ENCODE measurements around the gene TBCA. TPM values are rescaled to one million over a fixed set of nuclear protein-coding genes. Genes with fewer than 3 reads are reported as not detected.

The TBCA gene
- total RNA-seq, 2 donors from 2014 or later: 80.0 to 91.6 TPM

DNA sequence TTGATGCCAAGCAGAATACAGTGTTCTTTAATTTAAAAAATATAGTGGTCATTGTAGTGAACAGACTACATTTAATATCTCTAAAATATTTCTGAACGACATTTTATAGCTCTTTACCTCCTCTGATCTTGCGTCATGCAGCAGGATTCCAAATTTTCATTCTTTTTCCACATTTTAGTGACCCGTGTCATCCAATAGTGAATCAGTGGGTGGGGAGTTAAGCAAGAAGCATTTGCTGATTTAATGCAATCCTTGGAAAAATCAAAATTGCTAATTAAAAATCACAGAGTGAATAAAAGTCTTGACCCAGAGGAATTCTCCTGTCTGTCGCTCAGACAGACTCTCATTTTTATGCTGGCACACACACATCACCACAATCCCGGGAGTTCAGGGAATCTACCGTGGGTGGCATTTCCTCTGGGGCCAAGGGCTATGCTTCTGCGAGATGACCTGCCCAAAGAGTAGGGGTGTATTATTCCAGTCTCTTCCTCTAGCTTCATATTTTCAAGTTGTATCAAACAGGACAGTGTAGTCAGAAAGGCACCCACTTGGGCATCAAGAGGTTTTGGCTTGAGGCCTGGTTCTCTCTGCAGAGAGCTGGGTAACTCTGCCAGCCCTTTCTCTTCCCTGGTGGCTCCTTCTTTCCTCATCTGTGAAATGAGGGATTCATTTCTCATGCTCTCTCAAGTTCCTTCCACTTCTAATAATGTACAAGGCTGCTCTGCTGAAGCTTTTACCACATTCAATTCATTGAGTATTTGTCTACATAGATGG lies 112.9 kb downstream of the TBCA start:
- Mint-ChIP-seq H3K27ac (no peak overlapping the region), H3K4me1 (no peaks in the 10 kb centered on the region), H3K4me3 (no peak overlapping the region), H3K36me3 (ENCODE audit: low read depth) (peaks cover 2% of the 10 kb centered on the region), H3K27me3 (peaks cover 28% of the 10 kb centered on the region)
- no peaks in the 10 kb centered on the region for H3K9me3 ChIP-seq (ENCODE audit: control insufficient read depth, low read length, poor library complexity, severe bottlenecking)
- no peak for ATAC-seq
- no peak for DNase-seq

- H3K27me3 Mint-ChIP-seq: peaks cover 35% of the 10 kb centered on the region
- H3K9me3 ChIP-seq (ENCODE audit: control insufficient read depth, low read length, poor library complexity, severe bottlenecking): no peaks in the 10 kb centered on the region
- ATAC-seq (no peak), DNase-seq (no peak)
- H3K36me3 Mint-ChIP-seq (ENCODE audit: low read depth): no peaks in the 10 kb centered on the region
- H3K4me1 Mint-ChIP-seq: no peaks in the 10 kb centered on the region
- no peak overlapping the region for H3K27ac Mint-ChIP-seq
- no peak overlapping the region for H3K4me3 Mint-ChIP-seq
Observed at GRCh38 chr5:77662635-77663034, 113.5 kb downstream of the TBCA start.

DNA sequence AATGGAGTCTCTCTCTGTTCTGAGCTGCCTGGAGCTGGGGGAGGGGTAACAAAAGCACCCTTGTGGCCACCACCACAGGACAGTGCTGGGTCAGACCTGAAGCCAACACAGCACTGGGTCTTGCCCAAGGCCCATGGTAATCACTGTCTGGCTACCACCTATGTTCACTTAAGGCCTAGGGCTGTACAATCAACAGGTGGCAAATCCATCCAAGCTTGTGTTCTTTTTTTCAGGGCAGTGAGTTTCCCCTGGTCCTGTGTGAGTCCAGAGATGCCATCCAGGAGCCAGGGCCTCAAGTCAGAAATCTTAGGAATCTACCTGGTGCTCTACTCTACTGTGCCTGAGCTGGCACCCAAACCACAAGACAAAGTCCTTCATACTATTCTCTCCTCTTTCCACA lies 117.5 kb downstream of the TBCA start:
- Mint-ChIP-seq H3K27ac (no peak overlapping the region), H3K36me3 (ENCODE audit: low read depth) (no peaks in the 10 kb centered on the region), H3K4me1 (no peaks in the 10 kb centered on the region), H3K27me3 (peaks cover 43% of the 10 kb centered on the region), H3K4me3 (no peak overlapping the region)
- DNase-seq (no peak), ATAC-seq (no peak)
- no peaks in the 10 kb centered on the region for H3K9me3 ChIP-seq (ENCODE audit: control insufficient read depth, low read length, poor library complexity, severe bottlenecking)

DNA sequence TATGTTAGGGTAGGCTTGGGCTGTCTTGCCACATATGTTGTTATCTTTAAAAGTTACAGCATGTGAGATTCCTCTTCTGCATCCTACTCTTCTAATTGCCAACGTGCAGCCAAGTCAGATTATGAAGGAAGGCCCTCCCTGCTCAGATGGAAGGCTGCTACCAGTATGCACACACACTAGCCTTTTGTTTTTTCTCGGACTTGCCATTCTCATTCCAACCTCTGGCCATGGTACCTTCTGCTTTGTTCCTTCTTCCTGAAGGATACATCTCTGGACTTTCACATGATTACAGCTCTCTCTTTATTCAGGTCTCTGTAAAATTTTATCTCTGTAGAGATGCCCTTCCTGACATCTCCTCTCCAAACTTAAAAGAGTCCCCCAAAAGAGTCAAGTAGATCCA lies 124.8 kb downstream of the TBCA start:
- H3K4me3 Mint-ChIP-seq: no peak overlapping the region
- H3K9me3 ChIP-seq (ENCODE audit: control insufficient read depth, low read length, poor library complexity, severe bottlenecking): no peaks in the 10 kb centered on the region
- H3K27ac Mint-ChIP-seq: no peak overlapping the region
- H3K27me3 Mint-ChIP-seq: peaks cover 71% of the 10 kb centered on the region
- no peak for ATAC-seq
- H3K4me1 Mint-ChIP-seq: no peaks in the 10 kb centered on the region
- DNase-seq: no peak
- no peaks in the 10 kb centered on the region for H3K36me3 Mint-ChIP-seq (ENCODE audit: low read depth)

- peaks cover 76% of the 10 kb centered on the region for H3K27me3 Mint-ChIP-seq
Observed at GRCh38 chr5:77650686-77651085, 125.5 kb downstream of the TBCA start.

GRCh38 chr5:77649776-77650175 lies 126.4 kb downstream of the TBCA start:
- no peaks in the 10 kb centered on the region for H3K9me3 ChIP-seq (ENCODE audit: control insufficient read depth, low read length, poor library complexity, severe bottlenecking)
- Mint-ChIP-seq H3K4me3 (no peak overlapping the region), H3K4me1 (peaks cover 2% of the 10 kb centered on the region), H3K27ac (no peak overlapping the region), H3K36me3 (ENCODE audit: low read depth) (no peaks in the 10 kb centered on the region), H3K27me3 (peaks cover 81% of the 10 kb centered on the region)
- DNase-seq: no peak
- ATAC-seq: no peak

More at GRCh38 chr5:77650686-77651085, 125.5 kb downstream of the TBCA start:
- no peak overlapping the region for H3K27ac Mint-ChIP-seq
- H3K4me1 Mint-ChIP-seq: no peaks in the 10 kb centered on the region
- ATAC-seq (no peak), DNase-seq (no peak)
- no peaks in the 10 kb centered on the region for H3K36me3 Mint-ChIP-seq (ENCODE audit: low read depth)
- H3K4me3 Mint-ChIP-seq: no peak overlapping the region
- no peaks in the 10 kb centered on the region for H3K9me3 ChIP-seq (ENCODE audit: control insufficient read depth, low read length, poor library complexity, severe bottlenecking)

DNA sequence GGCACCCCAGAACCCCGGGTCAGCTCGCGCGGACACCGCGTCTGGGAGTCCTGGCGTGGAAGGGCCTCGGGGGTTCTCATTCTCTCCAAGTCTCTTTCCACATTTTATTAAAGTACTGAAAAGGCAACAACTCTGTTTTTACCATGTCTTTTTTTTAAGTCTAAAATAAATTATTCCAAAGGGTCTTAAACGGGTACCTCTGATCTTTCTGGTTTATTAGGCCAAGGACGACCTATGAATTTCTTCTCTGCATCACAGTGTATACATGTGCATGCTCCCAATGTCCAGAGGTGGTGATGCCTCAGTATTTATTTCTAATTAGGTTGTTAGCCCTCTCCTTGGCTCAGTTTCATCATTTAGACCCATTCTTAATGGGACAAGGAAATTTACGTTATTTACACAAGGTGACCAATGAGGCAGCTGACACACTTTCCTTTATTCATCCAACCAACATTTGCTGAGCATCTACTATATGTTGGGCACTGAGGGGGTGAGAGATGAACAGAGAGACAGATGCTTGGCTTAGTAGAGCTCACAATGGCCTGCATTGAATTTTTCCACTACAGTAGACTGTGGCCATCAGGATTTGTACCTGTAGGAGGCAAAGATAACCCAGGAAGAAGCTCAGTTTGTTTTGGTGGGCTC lies 130.0 kb downstream of the TBCA start:
- Mint-ChIP-seq H3K36me3 (ENCODE audit: low read depth) (no peaks in the 10 kb centered on the region), H3K4me1 (peaks cover 6% of the 10 kb centered on the region), H3K4me3 (no peak overlapping the region), H3K27ac (no peak overlapping the region), H3K27me3 (peaks cover 89% of the 10 kb centered on the region)
- DNase-seq (no peak), ATAC-seq (no peak)
- peaks cover 5% of the 10 kb centered on the region for H3K9me3 ChIP-seq (ENCODE audit: control insufficient read depth, low read length, poor library complexity, severe bottlenecking)

DNA sequence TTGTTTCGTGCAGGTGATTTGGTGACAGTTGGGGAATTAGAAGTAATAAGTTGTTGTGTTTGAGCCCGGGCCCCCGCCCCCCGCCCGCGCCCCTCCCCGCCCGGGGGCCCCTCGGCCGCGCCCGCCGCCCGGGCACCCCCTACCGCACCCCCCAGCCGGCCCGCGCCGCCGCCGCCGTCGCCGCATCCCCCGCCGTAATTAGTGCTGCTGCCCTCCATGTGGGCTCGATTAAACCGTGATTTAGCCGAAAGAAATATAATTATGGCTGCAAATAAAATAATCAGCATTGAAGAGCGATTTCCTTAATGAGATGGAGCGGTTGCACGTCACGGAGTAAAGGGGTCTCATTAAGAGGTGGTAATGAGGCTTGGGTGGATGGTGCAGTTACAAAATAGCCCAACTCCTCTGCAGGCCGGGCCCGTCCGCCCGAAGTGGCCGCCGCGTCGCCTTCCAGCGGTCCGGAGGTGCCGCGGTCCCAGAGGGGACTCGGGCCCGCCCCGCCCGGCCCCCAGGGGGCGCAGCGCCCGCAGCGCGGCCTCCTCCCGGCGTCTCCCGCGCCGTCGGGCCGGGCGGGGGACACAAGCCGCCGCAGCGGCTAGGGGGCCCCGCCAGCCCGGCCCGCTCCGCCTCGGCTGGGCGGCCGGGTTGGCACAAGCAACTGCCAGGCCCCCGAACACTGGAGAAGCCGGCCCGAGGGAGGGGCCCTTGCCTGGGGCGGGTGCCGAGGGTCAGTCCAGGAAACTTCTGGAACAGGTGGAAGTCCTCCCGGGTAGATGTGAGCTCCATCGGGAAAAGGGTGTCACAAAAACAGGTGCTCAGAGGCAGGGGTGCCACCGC lies 130.8 kb downstream of the TBCA start:
- H3K9me3 ChIP-seq (ENCODE audit: control insufficient read depth, low read length, poor library complexity, severe bottlenecking): peaks cover 5% of the 10 kb centered on the region
- Mint-ChIP-seq H3K4me3 (peak overlapping the region; percentile 71), H3K27me3 (peaks cover 93% of the 10 kb centered on the region), H3K4me1 (peaks cover 6% of the 10 kb centered on the region), H3K27ac (peak overlapping the region; percentile 61), H3K36me3 (ENCODE audit: low read depth) (no peaks in the 10 kb centered on the region)
- ATAC-seq (peak; percentile 82), DNase-seq (peak in 2 of 3 donors; percentile 28 to 46)

- peaks cover 9% of the 10 kb centered on the region for H3K9me3 ChIP-seq (ENCODE audit: control insufficient read depth, low read length, poor library complexity, severe bottlenecking)
- peaks cover 93% of the 10 kb centered on the region for H3K27me3 Mint-ChIP-seq
- H3K4me1 Mint-ChIP-seq: peaks cover 10% of the 10 kb centered on the region
- H3K36me3 Mint-ChIP-seq (ENCODE audit: low read depth): no peaks in the 10 kb centered on the region
- DNase-seq (no peak), ATAC-seq (no peak)
- H3K27ac Mint-ChIP-seq: peak overlapping the region; percentile 61
- H3K4me3 Mint-ChIP-seq: peak overlapping the region; percentile 71
Observed at GRCh38 chr5:77644371-77645157, 131.6 kb downstream of the TBCA start.

GRCh38 chr5:77643654-77644370 lies 132.3 kb downstream of the TBCA start:
- H3K9me3 ChIP-seq (ENCODE audit: control insufficient read depth, low read length, poor library complexity, severe bottlenecking): peaks cover 9% of the 10 kb centered on the region

DNA sequence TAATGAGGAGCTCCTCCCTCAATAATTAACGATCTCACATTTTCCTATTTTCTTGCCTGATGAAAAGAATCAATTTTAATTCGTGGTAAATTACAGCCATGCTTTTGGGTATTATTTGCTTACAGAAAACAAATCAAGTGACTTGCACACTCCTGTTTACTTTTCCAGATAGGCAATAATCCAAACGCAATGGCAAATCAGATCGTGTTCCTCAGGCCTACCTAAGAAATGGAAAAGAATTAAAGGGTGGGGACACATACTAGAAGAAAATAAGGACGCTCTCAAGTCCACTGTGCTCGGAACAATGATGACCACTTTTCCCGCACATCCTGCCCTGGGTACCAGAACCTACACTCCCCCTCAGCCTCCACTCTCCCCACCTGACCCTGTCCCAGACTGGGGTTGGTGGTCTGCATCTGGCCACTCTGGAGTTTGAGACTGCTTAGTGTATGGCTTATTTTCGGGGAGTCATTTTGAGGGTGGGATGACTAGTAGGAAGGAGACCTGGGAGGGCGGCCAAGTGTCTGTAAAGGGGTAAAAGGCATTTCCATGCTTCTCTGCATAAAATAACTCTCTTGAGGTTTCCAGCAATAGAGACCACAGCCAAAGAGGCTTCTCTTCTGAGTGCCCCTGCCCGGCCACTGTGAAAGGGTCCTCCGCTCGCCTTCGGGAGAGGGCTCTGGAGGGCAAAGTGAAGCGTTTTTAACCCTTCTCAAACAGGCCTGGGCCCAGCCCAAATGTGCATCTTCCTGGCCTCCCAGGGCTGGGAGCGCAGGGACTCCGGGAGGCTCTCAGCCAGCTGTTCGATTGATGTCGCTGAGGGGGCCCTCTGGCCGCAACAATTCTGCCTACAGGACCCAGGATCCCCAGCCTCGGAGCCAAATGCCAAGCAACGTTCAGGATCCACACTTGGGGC lies 133.1 kb downstream of the TBCA start:
- peaks cover 9% of the 10 kb centered on the region for H3K9me3 ChIP-seq (ENCODE audit: control insufficient read depth, low read length, poor library complexity, severe bottlenecking)
- Mint-ChIP-seq H3K4me3 (peak overlapping the region; percentile 56), H3K36me3 (ENCODE audit: low read depth) (peaks cover under 1% of the 10 kb centered on the region), H3K27me3 (peaks cover 88% of the 10 kb centered on the region), H3K27ac (peak overlapping the region; percentile 61), H3K4me1 (peaks cover 10% of the 10 kb centered on the region)
- ATAC-seq (no peak), DNase-seq (no peak)

More at GRCh38 chr5:77643654-77644370, 132.3 kb downstream of the TBCA start:
- Mint-ChIP-seq H3K27ac (peak overlapping the region; percentile 61), H3K36me3 (ENCODE audit: low read depth) (no peaks in the 10 kb centered on the region), H3K27me3 (peaks cover 93% of the 10 kb centered on the region), H3K4me1 (peaks cover 10% of the 10 kb centered on the region), H3K4me3 (peak overlapping the region; percentile 56)
- DNase-seq: no peak
- ATAC-seq: no peak
